Left lobe of liver (tissue), 2 donors: ENCODE data around the gene FBXW9. TPM values are rescaled to one million over a fixed set of nuclear protein-coding genes. Genes with fewer than 3 reads are reported as not detected.
"Not testable (repeated sequence)": the region's sequence is repeated elsewhere in the genome, so short reads cannot be mapped to it uniquely, and the experiment has no call there.

ENCODE experiments used
- ATAC-seq: fragments of 200-7000 bp; cut with Tn5 transposase; one replicate; pipeline ENCODE4 v1.9.1; 2020; ENCODE audit warnings: mild to moderate bottlenecking, moderate library complexity
- DNase-seq: peaks from one replicate; pipeline ENCODE4 v3.0.0-alpha.2; 2020; ENCODE audit warnings: low spot score
- total RNA-seq: library from RNA; stranded (reverse); gene quantifications from one replicate; pipeline ENCODE4 v1.2.1, GENCODE V29; 2021
- donor health status: DM: no; HTN: no; CAD: no; lungs with moderate emphysema.
- donor health status: DM: no; HTN: yes; CAD: no.

The FBXW9 gene
- 3.3 TPM for total RNA-seq

DNA sequence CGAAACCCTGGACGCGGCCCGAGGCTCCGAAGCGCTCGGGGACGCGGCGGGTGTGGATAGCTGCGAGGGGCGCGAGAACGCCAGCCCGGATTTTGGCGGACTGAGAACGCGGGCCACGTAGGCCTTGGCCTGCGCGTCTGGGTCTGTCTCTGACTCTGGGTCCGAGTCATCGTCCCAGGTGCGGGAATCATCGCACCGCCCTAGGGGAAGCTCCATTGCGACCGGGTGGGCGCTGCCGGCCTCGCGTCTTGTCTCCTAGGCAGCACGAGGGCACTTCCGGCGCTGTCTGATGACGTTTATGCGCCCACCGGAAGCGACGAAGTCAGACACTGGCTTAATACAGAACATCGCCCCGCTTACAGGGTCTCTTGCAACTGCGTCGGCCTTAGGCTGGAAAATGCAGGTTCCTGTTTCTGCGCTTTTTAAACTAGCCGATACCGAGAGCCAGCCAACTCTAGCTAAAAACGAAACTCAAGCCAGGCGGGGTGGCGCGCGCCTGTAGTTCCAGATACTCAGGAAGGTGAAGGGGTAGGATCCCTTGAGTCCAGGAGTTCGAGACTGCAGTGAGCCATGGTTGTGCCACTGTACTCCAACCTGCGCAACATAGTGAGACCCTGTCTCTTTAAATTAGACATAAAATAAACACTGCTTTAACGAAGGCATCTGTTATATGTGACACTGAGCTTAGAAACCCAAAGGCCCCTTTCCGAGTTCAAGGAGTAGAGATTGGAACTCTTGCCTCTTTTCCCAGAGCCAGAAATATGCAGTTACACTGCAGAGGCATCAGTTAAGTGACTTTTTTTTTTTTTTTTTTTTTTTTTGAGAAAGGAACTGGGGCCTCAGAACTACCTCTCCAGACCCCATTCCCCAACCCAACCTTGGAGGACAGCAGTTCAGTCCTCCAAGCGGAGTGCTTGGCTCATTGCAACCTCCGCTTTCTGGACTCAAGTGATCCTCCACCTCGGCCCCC, at the start of gene FBXW9:
Gene FBXW9, minus strand, starts transcription at position 266 of the 970 bp plus-strand sequence. Its CDS starts 50 bp downstream, at position 216.
- ATAC-seq (peak; percentile 91), DNase-seq (peak; percentile 95)

DNA sequence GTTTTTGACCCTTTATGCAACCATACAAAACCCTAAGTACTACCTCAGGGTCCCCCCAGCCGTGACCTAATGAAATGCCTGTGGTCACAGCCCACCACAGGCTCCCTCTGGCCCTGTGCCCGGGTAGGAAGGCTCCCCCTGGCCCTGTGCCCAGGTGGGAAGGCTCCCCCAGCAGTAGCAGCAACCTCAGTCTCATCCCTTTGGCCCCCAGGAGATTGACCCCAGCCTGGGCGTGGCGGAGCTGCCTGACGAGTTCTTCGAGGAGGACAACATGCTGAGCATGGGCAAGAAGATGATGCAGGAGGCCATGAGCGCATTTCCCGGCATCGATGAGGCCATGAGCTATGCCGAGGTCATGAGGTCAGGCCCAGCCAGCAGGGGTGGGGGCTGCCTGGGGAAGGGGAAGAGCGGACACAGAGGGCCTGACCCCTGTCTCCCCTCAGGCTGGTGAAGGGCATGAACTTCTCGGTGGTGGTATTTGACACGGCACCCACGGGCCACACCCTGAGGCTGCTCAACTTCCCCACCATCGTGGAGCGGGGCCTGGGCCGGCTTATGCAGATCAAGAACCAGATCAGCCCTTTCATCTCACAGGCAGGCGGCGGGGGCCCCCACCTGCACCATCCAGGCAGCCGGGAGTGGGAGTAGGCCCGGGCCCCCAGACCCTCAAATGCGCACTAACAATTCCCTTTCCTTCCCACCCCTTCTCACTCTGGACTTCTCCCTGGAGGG, 48.9 kb upstream of the FBXW9 start:
- ATAC-seq (no peak), DNase-seq (no peak)

DNA sequence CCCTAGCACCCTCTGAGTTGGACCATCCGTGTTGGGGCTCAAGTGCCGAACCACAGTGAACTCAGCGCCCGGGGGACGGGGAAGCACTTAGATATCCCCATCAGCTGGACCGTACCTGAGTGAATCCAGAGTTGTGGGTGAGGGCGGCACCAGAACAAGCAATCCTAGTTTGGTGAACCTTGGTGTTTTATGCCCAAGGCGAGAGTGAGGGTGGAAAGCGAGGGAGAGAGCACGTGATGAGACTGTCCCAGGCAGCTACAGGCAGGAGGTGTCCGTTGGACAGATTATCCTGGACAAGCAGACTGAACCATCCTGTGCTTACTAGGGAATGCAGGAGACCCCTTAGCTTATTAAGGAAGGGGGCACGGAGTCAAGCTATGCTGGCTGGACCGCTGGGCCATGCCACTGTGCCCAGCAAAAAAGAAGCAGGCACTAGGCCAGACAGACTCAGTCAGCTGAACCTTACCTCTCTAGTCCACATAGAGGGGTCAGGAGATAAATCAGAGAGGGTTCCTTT, 41.5 kb upstream of the FBXW9 start:
- DNase-seq (no peak), ATAC-seq (no peak)

DNA sequence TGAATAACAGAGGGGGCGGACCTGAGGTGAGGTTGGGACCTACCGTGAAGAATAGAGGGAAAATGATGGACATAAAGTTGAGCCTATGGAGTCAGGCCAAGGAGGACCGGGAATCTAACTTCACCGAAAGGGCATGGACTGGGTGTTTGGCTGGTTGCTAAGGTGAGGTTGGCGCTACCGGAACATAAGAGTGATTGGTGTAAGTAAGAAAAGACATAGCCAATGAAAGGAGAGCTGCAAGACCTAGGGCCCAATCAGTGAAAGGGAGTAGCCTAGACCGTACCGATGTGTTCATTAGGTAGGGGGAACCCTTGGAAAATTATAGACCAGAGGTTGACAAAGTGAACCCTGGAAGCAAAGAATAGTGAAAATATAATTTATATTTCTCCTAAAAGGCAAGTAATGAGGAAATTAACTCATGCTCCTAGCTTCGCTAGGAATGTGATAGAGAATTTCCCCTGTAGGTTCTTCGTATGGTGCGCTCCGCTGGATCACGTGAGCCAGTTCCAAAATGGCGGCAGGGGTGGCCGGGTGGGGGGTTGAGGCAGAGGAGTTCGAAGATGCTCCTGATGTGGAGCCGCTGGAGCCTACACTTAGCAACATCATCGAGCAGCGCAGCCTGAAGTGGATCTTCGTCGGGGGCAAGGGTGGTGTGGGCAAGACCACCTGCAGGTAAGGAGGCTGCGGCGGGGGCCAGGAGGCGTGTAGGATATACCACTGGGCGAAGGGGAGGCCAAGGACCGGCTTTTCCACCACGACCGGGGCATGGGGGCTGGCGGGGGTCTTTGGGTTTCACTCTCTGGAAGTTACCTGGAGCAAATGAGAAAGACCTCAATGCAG, 40.8 kb upstream of the FBXW9 start, which contains the start of gene GET3:
Gene GET3, plus strand, starts transcription at position 503 of the 840 bp plus-strand sequence. Its CDS starts 9 bp downstream, at position 512.
- peak; percentile 75 for ATAC-seq
- DNase-seq: peak; percentile 94

DNA sequence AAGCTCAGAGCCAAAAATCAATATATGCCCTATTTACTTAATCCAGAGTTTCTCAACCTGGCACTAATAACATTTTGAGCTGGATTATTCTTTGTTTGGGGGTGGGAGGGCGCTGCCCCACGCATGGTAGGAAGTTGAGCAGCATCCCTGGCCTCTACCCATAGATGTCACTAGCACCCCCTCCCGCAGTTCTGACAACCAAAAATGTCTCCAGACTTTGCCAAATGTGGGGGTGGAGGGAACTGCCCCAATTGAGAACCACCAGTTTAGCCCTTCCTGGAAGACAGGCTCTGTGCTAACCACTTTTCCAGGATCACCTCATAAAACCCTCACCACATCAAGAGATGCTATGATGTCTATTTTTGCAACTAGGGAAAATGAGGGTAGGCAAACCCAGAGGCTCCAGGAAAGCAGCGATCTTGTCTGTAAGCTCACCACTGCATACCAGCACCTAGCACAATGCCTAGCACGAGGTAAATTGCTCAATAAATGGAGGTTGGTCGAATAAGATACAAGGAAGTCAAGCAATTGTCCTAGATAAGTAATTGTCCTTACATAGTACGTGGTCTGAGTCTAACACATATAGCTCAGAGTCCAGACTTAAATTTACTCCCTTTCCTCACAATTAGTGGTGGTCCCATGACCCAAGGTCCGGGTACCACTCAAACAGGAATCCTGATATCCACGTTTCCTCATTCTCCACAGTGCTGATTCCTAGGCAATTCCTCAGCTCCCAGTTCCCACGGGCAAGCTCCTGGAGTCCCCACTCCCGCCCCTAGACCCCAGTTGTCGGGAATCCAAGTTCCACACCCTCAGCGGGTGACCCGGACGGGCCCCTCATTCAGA, 37.2 kb upstream of the FBXW9 start:
- ATAC-seq (peak; percentile 42), DNase-seq (peak; percentile 80)

DNA sequence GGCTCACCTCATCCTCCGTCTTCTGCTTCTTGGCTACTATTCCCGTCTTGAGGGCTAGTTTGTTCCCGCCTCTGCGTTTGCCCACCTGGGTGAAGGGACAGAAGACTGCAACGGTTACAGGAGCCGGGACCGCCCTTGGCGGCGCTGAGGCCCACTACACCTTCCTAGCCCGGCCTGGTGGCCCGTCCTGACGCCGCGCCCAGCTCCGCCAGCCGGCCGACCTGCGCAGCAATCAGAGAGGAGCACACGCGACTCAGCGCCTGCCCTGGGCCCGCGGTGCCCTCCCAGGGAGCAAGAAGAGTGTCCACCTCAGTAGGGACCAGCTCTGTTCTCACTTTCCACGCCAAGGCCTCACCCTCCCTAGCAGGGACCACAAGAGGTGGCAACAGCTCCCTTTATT, 34.9 kb upstream of the FBXW9 start:
- no peak for DNase-seq
- no peak for ATAC-seq

DNA sequence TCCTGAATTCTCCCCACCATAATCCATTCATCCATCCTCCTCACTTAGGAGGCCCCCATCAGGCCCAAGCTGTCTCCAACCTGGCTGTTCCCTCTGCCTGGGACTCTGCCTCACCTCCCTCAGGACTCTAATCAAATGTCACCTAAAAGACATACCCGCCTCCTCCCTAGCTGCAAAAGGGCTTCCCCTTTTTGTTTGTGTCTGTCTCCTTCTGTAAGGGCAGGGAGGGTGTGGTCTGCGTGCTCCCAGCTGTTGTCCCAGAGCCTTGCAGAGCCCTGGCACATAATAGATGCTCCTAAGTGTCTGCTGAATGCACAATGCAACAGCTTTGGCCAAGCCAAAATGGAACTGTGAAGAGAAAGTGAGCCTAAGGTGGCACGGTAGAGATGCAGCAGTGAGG, 33.6 kb upstream of the FBXW9 start:
- ATAC-seq: no peak
- DNase-seq: no peak

DNA sequence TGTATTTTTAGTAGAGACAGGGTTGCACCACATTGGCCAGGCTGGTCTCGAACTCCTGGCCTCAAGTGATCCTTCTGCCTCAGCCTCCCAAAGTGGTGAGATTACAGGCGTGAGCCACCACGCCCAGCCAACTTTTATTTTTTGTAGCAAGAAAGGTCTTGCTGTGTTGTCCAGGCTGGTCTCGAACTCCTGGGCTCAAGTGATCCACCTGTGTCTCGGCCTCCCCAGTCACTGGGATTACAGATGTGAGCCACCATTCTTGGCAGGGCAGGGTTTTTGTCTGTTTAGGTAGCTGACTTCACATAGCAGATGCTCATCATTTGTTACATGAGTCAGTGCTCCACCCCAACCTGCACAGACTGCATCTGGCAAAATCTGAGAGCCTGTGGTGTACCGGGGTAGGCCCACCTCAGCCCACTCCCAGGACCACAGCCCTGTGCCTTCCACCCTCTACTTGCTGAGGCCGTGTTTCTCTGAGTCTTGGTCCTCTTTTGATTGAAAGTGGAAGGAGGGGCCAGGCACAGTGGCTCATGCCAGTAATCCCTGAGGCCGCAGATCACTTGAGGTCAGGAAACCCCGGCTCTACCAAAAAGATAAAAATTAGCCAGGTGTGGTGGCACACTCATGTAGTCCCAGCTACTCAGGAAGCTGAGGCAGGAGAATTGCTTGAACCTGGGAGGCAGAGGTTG, 31.5 kb upstream of the FBXW9 start:
- no peak for ATAC-seq

DNA sequence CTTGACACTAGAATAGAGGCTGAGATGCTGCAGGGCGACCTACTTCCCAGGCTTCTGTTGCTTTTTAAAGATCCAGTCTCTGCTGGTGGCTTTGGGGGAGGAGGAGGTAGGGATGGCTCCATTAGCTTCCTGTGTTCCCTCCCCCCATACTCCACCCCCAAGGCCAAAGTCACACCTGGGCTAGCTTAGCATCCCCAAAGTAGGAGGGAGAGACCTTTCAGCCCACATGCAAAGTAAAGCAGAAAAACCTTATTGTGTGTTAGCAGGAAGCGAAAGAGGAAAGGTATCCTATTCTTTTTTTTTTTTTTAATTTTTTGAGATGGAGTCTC, 30.5 kb upstream of the FBXW9 start:
- no peak for DNase-seq
- ATAC-seq: no peak

More for the DNA sequence above, 31.5 kb upstream of the FBXW9 start:
- no peak for DNase-seq

DNA sequence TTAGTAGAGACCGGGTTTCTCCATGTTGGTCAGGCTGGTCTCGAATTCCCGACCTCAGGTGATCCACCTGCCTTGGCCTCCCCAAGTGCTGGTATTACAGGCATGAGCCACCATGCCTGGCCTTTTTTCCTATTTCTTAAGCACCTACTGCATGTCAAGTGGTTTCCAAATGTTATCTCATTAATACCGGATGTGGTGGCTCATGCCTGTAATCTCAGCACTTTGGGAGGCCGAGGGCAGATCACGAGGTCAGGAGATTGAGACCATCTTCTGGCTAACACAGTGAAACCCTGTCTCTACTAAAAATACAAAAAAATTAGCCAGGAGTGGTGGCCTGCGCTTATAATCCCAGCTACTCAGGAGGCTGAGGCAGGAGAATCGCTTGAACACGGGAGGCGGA, 29.2 kb upstream of the FBXW9 start:
- DNase-seq, ATAC-seq: not testable (repeated sequence)

DNA sequence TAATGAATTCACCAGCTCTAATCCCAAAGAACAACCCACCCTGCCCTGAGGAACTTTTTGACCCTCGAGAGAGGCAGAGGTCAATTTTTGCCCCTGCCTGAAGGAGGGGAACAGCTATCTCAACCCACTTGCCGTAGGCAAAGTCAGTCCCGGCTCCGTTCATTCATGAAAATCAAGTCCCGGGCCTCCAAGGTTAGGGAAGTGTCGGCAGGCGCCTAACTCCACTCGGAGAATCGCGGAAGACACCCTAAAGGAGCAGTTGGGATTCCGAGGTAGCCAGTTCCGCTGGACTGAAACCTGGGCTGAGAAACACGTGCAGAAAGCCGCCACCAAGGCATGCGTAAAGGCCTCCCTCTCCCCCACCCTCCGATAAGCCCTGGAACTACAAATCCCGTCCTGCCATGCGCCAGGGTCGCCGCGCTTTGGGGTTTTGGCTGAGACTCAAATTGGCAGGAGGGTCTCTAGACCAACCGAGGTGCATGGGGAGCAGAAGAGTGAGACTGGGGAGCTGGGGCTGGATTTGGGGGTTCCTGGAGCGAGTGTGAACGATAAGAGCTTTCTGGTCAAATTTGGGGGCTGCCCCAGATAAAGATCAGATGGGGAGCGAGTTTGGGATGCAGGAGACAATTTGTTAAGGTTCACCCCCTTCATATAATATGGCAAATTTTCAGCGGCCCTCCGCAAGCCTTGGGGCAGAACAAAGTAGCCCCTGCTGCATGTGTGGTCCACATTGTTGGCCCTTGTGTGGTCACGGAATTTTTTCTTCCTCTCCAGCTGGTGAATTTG, 27.4 kb upstream of the FBXW9 start, which contains the start of gene TNPO2:
Gene TNPO2, minus strand, starts transcription at position 292 of the 786 bp plus-strand sequence. CDS start 2,955 bp downstream, outside the sequence.
- DNase-seq: peak; percentile 59
- ATAC-seq: peak; percentile 34

DNA sequence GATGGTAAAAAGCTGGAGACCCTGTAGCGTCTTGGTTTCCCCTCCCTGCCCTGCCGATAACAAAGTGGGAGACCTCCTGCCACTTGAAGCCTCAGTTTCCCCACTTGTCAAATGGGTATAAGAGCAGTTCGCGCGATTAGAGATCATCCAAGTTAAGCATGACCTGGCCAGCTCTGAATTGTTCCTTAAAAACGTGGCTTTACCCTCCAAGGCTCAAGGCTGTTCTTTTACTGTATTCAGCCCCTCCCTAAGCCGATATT, 26.9 kb upstream of the FBXW9 start:
- ATAC-seq (no peak), DNase-seq (no peak)

DNA sequence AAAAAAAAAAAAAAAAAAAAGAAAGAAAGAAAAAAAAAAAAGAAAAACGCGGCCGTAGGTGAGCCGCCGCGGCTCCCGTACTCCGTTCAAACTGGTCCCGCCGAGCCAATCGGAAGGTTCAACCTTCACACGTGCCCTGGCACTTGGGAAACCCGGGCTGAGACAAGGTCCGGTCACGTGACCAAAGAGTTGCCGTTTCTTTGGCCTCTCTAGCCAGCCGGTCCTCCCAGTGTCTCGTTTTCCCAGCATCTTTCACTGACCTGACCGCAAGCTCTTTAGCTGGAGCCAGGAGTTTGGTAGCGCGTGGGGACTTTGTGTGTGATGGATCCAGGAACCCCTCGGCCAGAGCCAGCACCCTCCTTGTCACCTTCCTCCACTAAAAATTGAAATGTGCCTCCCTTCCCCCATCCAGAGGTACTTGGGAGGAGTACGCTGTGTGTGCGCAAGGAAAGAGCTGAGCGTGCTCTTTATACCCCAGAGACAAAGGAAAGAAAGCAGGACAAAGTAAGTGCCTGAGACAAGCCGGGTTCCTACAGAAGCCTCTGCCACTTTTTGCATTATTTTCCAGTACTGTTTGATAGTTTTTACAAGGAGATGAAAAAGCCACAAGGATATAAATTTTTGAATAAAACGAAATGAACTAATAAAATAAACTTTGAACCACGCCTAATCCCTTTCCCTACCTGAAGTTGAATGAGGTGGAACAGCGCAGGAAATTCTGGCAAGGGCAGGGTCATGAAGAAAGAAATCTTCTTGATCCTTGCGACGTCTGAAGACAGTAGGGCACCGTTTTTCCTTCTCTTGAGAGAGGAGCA, 26.3 kb upstream of the FBXW9 start:
- ATAC-seq (peak; percentile 81), DNase-seq (peak; percentile 97)

DNA sequence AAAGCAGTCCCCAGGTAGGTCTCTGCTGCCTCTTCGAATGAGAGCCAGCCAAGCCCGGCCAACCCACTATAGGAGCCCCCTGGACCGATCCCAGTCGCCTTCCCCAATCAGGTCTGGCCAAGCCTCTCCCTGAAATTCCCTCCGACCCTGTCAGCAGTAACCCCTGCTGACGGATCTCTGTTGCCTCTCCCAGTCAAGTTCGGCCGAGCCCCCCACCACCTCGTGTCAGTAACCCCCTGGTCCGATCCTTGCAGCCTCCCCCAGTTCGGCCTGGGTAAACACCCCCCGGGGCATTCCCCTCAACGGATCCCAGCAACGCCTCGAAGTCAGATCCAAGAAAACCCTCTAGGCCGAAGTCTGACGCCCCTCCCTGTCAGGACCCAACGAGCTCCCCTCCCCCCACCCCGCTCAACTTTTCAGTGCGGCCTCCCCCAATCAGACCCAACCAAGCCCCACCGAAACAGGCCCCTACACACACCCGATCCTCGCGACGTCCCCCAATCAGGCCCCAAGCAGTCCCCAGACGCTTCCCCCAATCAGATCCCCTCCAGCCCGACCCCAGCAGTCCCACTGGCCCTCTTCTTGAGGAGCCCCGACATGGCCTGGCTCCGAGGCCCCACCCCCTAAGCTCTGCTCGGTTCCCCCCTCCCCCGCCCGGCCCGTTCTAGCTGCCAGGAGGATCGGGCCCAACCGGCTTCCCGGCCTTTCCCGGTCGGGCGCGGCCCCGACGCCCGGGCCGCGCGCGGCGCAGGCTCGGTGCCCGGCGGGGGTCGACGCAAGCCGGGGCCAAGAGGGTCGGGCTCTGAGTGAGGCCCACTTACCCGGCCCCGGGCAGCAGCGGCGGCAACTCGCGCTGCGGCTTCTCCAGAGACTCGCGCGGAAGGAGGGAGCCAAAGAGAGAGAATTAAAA, 25.5 kb upstream of the FBXW9 start:
- ATAC-seq (peak; percentile 64), DNase-seq (peak; percentile 65)

DNA sequence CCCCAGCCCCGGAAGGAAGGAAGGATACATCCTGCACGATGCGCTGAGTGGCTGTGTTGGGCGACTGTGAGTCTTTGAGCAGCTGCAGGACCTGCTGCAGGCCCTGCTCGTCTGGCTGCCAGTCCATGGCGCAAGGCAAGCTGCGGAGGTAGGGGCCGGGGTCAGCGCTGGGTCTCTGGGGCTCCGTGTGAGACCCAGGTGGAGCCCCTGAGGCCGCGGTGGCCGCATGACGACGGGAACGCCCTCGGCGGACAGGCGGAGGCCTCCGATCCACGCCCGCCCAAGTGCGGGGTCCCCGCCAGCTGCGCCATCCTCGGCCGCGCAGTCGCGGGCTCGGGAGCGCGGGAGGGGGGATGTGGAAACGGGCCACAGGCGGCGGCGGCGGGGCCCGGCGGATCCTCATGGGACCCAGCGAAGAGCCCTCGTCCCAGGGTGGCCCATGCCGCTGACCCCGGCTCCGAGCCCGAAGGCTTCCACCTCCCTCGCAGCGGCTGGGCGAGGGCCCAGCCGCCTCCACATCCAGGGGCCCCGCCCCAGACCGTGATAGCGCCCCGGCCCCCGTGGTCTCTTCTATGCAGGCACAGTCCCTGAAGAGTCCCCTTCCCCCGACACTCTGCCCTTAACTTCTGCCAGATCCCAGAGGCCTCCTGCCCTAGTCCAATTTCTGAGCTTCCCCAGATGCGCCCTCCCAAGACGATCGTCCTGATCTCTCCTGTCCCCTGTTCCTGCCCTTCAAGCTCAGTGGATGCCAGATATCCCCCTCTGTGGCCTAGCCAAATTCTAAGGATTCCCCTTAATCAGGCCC, 24.6 kb upstream of the FBXW9 start:
- peak; percentile 35 for ATAC-seq
- no peak for DNase-seq

DNA sequence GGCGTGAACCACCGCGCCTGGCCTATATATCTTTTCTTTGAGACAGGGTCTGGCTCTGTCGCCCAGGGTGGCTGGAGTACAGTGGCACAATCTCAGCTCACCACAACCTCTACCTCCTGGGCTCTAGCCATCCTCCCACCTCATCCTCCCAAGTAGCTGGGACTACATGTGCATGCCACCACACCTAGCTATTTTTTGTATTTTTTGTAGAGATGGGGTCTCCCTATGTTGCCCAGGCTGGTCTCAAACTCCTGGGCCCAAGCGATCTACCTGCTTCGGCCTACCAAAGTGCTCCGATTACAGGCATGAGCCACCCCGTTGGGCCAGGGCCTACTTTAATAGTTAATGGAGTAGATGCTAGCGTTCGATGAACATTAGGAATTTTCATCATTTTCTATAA, 23.9 kb upstream of the FBXW9 start:
- DNase-seq (no peak), ATAC-seq (no peak)
